Measurements from ENCODE around the gene CYB561D1. TPM values are rescaled to one million over a fixed set of nuclear protein-coding genes. Genes with fewer than 3 reads are reported as not detected.

The CYB561D1 gene
- total RNA-seq, 1 donor from 2014 or later, result 6.7 TPM

- DNase-seq (ENCODE audit: extremely low read depth, low read depth, low spot score), result no peak
These were observed 6.0 kb downstream of the CYB561D1 start for GRCh38 chr1:109499661-109500536.

GRCh38 chr1:109500941-109501381, 7.1 kb downstream of the CYB561D1 start:
- no peak for DNase-seq (ENCODE audit: extremely low read depth, low read depth, low spot score)

GRCh38 chr1:109501644-109502363, 7.9 kb downstream of the CYB561D1 start:
- no peak for DNase-seq (ENCODE audit: extremely low read depth, low read depth, low spot score)

GRCh38 chr1:109502364-109502851, 8.5 kb downstream of the CYB561D1 start:
- no peak for DNase-seq (ENCODE audit: extremely low read depth, low read depth, low spot score)

GRCh38 chr1:109503935-109504334, 10.0 kb downstream of the CYB561D1 start:
- DNase-seq (ENCODE audit: extremely low read depth, low read depth, low spot score), result no peak

- DNase-seq (ENCODE audit: extremely low read depth, low read depth, low spot score), result no peak
These were observed 11.1 kb downstream of the CYB561D1 start for GRCh38 chr1:109504974-109505373.

- no peak for DNase-seq (ENCODE audit: extremely low read depth, low read depth, low spot score)
These were observed 14.3 kb downstream of the CYB561D1 start for GRCh38 chr1:109508001-109508872.

- no peak for DNase-seq (ENCODE audit: extremely low read depth, low read depth, low spot score)
These were observed 14.9 kb downstream of the CYB561D1 start for GRCh38 chr1:109508873-109509175.

- no peak for DNase-seq (ENCODE audit: extremely low read depth, low read depth, low spot score)
These were observed 15.6 kb downstream of the CYB561D1 start, which contains the start of gene AMIGO1 for GRCh38 chr1:109509176-109510134. Gene AMIGO1 (minus strand): TSS chr1:109509727. CDS start chr1:109508912, 815 bp downstream.

- no peak for DNase-seq (ENCODE audit: extremely low read depth, low read depth, low spot score)
These were observed 19.3 kb downstream of the CYB561D1 start for GRCh38 chr1:109513110-109513710.

- no peak for DNase-seq (ENCODE audit: extremely low read depth, low read depth, low spot score)
These were observed 21.0 kb downstream of the CYB561D1 start for GRCh38 chr1:109514846-109515245.

- DNase-seq (ENCODE audit: extremely low read depth, low read depth, low spot score), result no peak
These were observed 23.0 kb downstream of the CYB561D1 start for GRCh38 chr1:109516872-109517271.

- no peak for DNase-seq (ENCODE audit: extremely low read depth, low read depth, low spot score)
These were observed 23.4 kb downstream of the CYB561D1 start for GRCh38 chr1:109517337-109517736.

- no peak for DNase-seq (ENCODE audit: extremely low read depth, low read depth, low spot score)
These were observed 27.4 kb downstream of the CYB561D1 start for GRCh38 chr1:109521002-109521951.

- DNase-seq (ENCODE audit: extremely low read depth, low read depth, low spot score), result no peak
These were observed 28.1 kb downstream of the CYB561D1 start for GRCh38 chr1:109522026-109522425.

GRCh38 chr1:109523706-109524105, 29.8 kb downstream of the CYB561D1 start:
- DNase-seq (ENCODE audit: extremely low read depth, low read depth, low spot score), result no peak

GRCh38 chr1:109527098-109527811, 33.4 kb downstream of the CYB561D1 start:
- DNase-seq (ENCODE audit: extremely low read depth, low read depth, low spot score), result no peak

Measured in glomerular endothelial cell (primary cell).